C4-2B (cell line): ENCODE results near the gene ZNF536.

Experiments used
- H3K27ac ChIP-seq: fragments of 450-650 bp; 2 replicates; pipeline ENCODE4 v1.5.1; 2017
- ZFX ChIP-seq: fragments of 450-650 bp; IDR thresholded peaks from 2 replicates; pipeline ENCODE4 v1.6.1; 2017
- TF ChIP-seq, protein P1 (sequence below): fragments of 450-650 bp; conservative IDR thresholded peaks from 2 replicates; pipeline ENCODE4 v1.5.1; 2017; ENCODE audit warnings: mild to moderate bottlenecking

Gene ZNF536

DNA sequence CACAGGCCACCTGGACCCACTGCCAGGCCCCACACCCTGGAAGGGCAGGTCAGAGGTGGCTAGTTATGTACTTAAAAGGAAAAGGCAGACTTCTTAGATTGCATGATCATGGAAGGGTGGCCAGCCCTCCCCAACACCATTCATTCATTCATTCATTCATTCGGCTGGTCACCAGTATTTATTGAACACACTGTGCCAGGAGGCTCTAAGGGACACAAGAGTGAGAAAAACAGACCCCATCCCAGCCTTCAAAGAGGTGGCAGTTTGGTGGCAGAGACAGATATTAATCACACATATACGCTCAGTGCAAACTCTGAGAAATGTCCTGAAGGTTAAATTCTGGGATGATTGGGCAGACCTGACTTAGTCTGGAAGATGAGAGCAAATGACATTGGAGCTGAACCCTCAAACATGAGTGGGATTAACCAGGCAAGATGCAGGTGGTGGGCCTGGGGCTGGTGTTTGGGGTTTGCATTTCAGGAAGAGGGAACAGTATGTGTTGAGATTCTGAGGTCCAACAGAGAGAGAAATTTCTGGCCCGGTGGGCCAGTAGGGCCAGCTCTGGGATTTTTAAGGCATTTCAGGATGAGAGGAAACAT is 147.5 kb downstream of the ZNF536 start:
- no peak overlapping the region for H3K27ac ChIP-seq

DNA sequence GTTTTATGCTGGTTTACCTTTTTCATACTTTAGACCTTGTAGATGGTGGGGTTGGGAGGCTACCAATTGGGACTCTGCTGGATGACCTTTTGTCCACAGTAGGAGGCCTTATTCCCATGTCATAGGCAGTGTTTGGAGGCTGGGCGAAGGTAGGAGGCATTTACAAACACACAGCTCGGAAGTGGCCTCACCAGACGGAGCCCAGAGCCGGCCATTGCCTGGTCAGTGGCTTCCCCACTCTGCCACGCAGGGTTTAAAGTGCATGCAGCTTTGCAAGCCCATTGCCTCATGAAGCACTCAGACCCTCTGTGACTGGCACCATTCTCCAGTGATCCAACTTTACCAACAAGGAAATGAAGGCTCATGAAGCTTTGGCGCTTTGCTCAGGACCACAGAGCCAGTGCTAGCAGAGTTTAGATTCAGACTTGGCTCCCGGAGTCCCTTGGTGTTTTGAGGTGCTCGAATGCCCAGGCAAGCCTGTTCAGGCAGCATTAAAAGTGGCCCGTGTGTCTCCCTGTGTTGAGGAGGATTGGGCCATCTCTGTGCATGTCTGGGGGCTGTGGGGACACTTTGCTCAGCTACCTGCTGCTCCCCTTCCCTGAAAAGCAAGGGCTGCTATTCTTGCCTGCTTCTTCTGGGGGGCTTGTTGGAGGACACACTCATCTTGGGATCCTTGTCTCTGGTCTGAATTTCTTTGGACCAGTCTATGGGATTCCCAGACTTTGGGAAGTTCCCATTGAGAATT is 148.7 kb downstream of the ZNF536 start:
- H3K27ac ChIP-seq = no peak overlapping the region
- TF ChIP-seq, protein P1, sequence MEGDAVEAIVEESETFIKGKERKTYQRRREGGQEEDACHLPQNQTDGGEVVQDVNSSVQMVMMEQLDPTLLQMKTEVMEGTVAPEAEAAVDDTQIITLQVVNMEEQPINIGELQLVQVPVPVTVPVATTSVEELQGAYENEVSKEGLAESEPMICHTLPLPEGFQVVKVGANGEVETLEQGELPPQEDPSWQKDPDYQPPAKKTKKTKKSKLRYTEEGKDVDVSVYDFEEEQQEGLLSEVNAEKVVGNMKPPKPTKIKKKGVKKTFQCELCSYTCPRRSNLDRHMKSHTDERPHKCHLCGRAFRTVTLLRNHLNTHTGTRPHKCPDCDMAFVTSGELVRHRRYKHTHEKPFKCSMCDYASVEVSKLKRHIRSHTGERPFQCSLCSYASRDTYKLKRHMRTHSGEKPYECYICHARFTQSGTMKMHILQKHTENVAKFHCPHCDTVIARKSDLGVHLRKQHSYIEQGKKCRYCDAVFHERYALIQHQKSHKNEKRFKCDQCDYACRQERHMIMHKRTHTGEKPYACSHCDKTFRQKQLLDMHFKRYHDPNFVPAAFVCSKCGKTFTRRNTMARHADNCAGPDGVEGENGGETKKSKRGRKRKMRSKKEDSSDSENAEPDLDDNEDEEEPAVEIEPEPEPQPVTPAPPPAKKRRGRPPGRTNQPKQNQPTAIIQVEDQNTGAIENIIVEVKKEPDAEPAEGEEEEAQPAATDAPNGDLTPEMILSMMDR = no peak
- TF ChIP-seq ZFX = no peak

More for the DNA sequence above, 147.5 kb downstream of the ZNF536 start:
- TF ChIP-seq, protein P1 = no peak
- TF ChIP-seq ZFX = no peak

DNA sequence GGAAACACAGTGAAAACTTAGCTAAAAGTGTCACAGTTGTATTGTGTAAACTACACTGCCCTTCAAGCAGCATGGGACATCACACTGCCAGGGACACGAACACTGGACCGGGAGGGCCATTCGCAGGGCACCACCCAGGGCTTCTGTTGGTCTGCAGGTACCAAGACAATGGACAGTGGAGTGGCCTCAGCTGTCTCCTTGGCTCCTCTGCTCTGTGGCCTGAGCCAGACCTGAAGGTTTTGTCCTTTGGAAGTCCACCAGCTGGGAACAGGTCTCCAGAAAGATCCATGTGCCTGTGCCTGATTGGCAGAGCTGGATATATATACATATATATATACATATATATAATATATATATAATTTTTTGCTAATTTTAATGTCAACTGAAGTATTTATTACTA is 149.8 kb downstream of the ZNF536 start:
- H3K27ac ChIP-seq = no peak overlapping the region
- TF ChIP-seq ZFX = no peak
- TF ChIP-seq, protein P1 = no peak

DNA sequence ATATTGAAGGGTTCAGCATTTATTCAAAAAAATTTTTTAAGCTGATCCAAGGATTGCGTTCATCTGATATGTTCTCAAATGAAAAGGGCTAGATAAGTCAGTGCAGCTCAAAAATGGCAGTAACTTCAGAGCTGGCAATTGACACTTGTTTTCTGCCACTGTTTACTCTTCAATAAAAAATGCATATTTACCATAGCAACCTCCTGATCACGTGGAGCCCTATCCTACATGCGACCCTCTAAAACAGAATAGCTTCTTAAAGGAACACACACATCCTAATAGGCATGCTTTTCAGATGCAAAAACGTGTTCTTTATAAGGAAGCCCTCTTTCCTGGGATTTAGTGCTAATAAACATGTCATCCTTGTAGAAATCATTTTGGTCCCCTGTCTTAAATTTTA is 150.2 kb downstream of the ZNF536 start:
- H3K27ac ChIP-seq = no peak overlapping the region
- TF ChIP-seq, protein P1 = no peak
- TF ChIP-seq ZFX = no peak

DNA sequence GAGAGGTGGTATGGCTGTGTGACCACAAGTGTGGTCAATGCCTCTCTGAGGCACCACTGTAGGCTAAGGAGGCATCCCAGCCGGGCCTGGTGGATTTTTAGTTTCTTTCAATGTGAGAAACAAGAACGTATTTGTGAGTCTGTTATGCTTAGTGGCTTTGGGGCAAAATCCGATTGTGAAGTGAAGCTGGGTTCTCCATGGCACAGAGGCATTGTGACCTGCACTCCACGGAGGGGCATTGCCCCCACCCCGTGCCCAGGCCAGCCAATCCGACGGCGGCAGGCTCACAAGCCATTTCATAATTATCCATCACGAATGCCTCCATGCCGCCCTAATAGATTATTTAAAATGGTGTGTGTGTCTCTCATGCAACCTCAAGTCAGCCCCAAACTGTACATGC is 151.6 kb downstream of the ZNF536 start:
- TF ChIP-seq, protein P1 = no peak
- TF ChIP-seq ZFX = no peak

DNA sequence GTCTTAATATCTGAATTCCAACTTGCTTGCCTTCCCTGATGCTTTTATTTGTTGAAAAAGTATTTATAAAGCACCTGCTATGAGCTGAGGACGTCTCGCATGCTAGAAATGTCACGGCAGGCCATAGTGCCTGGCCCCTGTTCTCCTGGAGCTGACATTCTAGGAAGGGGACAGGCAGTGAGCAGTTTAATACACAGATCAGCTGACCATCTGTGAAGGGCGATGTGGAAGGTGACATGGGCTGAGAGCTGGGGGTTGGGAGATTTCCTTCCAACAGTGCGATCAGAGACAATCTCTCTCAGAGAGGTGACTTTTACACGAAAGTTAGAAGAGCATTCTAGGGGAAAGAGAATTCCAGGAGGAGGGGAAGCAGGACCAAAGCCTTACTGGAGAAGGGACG is 153.2 kb downstream of the ZNF536 start:
- no peak overlapping the region for H3K27ac ChIP-seq
- TF ChIP-seq, protein P1 = no peak
- TF ChIP-seq ZFX = no peak

More for the DNA sequence above, 151.6 kb downstream of the ZNF536 start:
- no peak overlapping the region for H3K27ac ChIP-seq

DNA sequence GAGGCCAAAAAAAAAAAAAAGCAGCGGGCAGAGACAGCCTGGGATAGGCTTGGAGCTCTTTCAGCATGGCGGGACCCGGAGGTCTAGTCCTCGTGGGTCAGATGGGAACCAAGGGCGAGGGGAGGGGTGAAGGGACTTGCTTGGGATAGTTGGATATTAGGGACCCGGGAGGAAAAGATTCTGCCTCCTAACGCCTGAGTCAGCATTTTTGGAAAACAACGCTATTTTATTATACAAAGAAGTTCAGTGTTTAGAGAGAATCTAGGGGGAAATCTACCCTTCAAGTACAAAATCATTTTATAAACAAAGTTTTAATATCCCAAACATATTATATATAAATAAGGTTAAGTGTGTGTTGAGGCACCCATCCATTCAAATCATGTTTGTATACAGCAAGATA is 156.7 kb downstream of the ZNF536 start:
- H3K27ac ChIP-seq = no peak overlapping the region
- TF ChIP-seq, protein P1 = no peak
- no peak for TF ChIP-seq ZFX
